NK-92 (cell line): ENCODE measurements around the gene VRK1.

ENCODE experiments used
- DNase-seq: peaks from one replicate; lab custom pipeline; 2025; ENCODE audit not compliant: unreplicated experiment; lab: John Stamatoyannopoulos, UW

The VRK1 gene

GRCh38 chr14:96916751-96917150 is 119.6 kb downstream of the VRK1 start:
- DNase-seq = no peak

- no peak for DNase-seq
Measured at GRCh38 chr14:96917442-96917963, 120.3 kb downstream of the VRK1 start.

- no peak for DNase-seq
Measured at GRCh38 chr14:96920023-96920422, 122.8 kb downstream of the VRK1 start.

- DNase-seq = no peak
Measured at GRCh38 chr14:96920820-96921219, 123.6 kb downstream of the VRK1 start.

GRCh38 chr14:96922986-96923385 is 125.8 kb downstream of the VRK1 start:
- DNase-seq = no peak

GRCh38 chr14:96925422-96925821 is 128.2 kb downstream of the VRK1 start:
- no peak for DNase-seq

- DNase-seq = no peak
Measured at GRCh38 chr14:96926001-96926400, 128.8 kb downstream of the VRK1 start.

GRCh38 chr14:96928779-96929380 is 131.7 kb downstream of the VRK1 start:
- DNase-seq = no peak

GRCh38 chr14:96929950-96930349 is 132.8 kb downstream of the VRK1 start:
- no peak for DNase-seq

GRCh38 chr14:96930526-96930925 is 133.3 kb downstream of the VRK1 start:
- no peak for DNase-seq
